HFF-Myc (cell line): ENCODE results near the gene CA9.

Source experiments
- DNase-seq: peaks from one replicate; pipeline ENCODE4 v3.0.0-alpha.2; 2011; ENCODE audit warnings: low read depth; ENCODE audit errors: extremely low read depth
- H3K4me3 ChIP-seq: replicated peaks from 2 replicates; pipeline ENCODE4 v1.5.1; 2011; ENCODE audit warnings: low read depth, mild to moderate bottlenecking, control low read depth, low read length
- TF ChIP-seq, protein P1 (sequence below): IDR thresholded peaks from 2 replicates; pipeline ENCODE4 v1.5.1; 2012; ENCODE audit warnings: mild to moderate bottlenecking, low read depth, low read length, control low read depth; ENCODE audit errors: missing control alignments

The CA9 gene

DNA sequence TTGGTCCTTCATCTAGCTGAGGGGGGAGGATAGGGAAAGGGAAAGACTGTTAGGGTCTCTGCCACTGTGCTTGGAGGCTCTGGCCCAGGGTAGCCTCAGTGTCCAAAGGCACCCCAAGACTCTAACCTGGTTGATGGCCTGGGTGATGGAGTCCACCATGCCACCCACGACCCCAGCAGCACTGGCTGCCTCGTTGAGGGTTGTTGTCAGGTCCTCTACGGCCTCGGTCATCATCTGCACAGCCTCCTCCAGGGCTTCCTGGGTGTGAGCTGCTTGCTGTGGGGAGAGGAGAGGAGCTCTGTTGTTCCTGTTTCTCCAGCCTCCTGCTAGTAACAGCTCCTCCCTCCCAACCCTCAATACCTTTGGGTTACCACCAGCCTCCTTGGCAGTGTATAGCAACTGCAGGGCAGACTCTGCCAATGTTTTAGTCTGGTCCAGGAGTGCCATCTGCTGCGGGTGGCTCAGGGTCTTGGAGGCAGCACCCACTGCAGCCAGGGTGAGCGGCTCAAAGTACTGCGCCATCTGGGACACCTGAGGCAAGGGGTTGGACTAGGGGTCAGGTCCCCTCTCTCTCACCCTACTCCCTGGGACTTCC lies 32.2 kb downstream of the CA9 start:
- TF ChIP-seq, protein P1, sequence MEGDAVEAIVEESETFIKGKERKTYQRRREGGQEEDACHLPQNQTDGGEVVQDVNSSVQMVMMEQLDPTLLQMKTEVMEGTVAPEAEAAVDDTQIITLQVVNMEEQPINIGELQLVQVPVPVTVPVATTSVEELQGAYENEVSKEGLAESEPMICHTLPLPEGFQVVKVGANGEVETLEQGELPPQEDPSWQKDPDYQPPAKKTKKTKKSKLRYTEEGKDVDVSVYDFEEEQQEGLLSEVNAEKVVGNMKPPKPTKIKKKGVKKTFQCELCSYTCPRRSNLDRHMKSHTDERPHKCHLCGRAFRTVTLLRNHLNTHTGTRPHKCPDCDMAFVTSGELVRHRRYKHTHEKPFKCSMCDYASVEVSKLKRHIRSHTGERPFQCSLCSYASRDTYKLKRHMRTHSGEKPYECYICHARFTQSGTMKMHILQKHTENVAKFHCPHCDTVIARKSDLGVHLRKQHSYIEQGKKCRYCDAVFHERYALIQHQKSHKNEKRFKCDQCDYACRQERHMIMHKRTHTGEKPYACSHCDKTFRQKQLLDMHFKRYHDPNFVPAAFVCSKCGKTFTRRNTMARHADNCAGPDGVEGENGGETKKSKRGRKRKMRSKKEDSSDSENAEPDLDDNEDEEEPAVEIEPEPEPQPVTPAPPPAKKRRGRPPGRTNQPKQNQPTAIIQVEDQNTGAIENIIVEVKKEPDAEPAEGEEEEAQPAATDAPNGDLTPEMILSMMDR: no peak
- no peak overlapping the region for H3K4me3 ChIP-seq
- no peak for DNase-seq

DNA sequence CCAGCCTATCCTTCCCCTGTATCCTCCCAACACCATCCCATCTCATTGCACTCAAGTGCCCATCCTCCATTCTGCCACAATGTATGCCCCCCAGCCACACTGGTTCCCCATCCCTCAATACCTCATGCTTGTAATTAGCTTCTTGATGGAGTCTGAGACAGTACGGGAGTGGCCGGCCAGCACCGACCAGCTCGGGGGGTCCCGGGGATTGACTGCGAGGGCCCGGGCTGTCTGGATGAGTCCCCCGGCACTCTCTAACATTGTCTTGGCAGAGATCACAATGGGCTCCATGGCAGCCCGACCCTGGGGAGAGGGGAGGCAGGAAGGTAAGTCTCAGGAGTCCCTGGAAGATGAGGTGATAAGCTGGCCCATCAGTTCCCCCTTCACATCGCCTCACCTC lies 33.2 kb downstream of the CA9 start:
- TF ChIP-seq, protein P1: no peak
- no peak for DNase-seq
- no peak overlapping the region for H3K4me3 ChIP-seq

DNA sequence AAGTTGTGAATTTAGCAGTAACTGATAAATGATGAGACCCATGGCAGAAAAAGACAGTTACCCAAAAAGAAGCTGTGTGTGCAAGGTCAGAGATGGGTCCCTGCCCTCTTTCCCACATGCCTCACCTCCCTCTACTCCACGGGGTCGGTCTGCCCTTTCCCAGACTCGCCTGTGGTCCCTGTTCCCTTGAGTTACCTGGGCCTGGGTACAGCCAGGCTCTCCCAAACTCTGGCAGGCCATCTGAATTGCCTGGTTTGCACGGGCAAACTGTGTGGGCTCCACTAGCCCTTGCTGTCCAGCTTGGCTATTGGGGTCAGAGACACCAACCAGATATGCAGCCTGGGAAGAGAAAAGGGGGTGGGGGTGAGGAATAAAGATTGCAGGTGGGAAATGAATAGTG lies 34.4 kb downstream of the CA9 start:
- TF ChIP-seq, protein P1: no peak
- no peak overlapping the region for H3K4me3 ChIP-seq
- DNase-seq: no peak

DNA sequence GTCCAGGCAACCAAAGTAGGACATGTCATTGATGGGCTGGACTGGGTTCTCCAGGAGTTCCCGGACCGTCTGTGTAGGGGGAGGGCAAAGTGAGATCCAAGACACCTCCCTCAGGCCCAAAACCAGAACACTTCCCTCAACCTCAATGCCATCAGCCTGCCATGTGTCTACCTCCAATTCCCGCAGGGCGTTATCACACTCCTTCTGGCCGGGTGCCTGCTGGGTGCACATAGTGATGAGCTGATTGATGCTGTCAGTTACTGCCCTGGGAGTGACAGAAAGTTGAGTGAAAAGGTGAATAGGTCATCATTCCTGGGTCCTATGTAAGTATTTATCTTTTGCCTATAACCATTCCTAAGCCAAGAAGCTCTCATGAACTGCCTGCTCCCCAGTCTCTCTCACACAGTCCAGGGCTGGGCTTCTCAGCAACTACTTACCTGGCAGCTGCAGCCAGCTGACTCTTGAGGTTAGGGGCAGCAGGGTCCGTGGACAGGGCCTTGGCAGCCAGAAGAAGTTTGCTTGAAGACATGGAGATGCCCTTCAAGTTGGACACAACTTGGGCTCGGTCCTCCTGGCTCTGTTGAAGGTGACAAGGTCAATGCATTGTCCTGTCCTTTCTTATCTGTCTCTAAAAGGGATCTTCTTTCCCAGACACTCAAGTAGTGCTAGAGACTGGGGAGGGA lies 37.2 kb downstream of the CA9 start:
- TF ChIP-seq, protein P1: no peak
- H3K4me3 ChIP-seq: no peak overlapping the region
- no peak for DNase-seq

DNA sequence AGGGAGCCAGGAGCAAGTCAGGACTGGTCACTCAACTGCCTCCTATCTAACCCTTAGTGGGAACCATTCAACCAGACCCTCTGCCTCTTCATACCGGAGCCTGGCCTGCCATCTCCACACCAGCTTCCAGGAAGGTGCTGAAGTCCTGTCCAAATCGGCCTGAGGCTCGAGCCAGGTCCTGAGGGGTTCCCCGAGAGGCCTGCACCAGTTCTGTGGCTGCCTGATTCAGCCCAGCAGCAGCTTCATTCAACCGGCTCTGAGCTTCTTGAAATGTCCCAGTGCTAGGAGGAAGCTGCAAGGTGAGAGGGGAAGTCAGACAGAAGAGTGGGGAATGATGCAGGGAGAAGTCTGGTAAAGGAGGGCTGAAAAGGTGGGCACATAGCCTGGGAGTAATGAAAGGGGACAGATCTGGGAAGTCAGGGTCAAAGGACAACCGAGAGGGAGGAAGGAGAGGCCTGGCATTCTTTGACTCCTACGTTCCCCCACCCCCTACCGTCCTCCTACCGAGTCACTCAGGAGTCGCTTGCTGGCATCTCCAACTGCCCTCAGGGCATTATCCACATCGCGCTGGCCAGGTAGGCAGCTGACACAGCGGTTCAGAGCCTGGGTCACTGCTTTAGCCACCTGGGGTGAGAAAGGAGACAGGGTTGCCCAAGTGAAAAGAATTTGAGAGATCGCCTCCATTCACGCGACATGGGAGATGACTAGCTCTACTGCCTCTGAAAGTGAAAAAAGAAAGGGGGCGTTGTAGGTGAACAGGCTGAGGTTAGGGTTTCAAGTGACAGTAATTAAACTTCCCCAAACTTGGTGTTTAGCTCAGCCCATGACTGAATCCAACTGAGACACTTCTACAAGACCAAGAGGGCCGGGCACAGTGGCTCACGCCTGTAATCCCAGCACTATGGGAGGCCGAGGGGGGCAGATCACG lies 38.0 kb downstream of the CA9 start:
- no peak overlapping the region for H3K4me3 ChIP-seq
- TF ChIP-seq, protein P1: no peak
- no peak for DNase-seq

DNA sequence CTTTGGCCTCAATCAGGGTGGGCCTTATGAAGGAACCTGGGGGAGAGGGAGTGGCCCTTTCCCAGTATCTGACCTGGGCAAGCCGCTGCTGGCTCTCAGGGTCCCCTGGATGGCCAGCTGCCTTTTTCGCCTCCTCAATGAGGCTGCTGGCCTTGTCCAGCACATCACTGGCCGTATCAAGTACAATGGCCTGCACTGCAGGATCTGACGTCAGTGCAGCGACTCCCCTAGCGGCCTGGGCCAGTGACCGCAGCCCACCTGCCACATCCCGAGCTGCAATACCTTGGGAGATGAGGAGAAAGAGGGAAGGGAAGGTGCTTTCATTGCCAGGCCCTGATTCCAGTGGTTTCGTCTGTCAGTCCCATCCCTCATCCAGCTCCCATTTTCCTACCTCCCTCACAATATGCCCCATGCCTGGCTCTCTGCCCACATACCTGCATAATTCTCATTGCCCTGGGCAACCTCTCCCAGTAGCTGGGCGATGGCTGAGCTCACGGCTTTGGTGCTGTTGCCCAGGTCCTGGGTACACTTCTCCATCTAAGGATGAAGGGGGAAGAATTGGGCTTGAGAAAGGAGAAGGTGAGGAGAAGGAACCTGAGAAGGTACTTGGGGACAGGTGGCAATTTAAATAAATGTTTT lies 39.2 kb downstream of the CA9 start:
- no peak overlapping the region for H3K4me3 ChIP-seq
- DNase-seq: no peak
- TF ChIP-seq, protein P1: no peak
